Peyer's patch (tissue), 4 donors: Measurements from ENCODE around the gene BTNL8.

Experiments used
- POLR2A ChIP-seq, 2 donors: fragments of 450-650 bp; IDR thresholded peaks; one replicate each; pipeline ENCODE4 v1.5.1; 2017; ENCODE audit warnings: antibody characterized with exemption in 2 of 2, mild to moderate bottlenecking in 2 of 2, moderate library complexity in 2 of 2
- TF ChIP-seq, protein P1 (sequence below), 6 experiments: fragments of 450-650 bp in 4 of 6; fragments of 200-600 bp in 2 of 6; sonication (generic) in 1 of 6; IDR thresholded peaks; one replicate each; pipeline ENCODE4 v1.5.1; 2017 to 2019; ENCODE audit warnings: antibody characterized with exemption in 6 of 6, mild to moderate bottlenecking in 3 of 6, moderate library complexity in 1 of 6

DNA sequence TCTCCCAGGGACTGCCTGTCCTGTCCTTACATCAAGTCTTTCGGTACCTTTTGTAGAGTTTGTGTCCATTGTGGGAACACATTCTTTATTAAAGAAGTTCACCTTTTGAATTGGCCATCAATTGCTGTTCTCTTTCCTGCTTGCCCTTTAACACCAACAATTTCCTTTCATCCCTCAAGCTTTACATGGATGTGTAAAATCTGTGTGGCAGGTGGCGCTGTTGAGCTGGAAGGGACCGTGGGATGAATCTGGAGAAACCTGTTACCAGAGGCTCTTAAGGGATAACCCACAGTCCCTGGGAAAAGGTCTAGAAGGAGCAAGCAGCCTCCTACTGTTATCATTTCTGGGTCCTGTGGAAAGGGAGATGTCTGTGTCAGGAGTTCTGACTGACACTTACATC is 30.0 kb upstream of the BTNL8 start:
- TF ChIP-seq, protein P1, sequence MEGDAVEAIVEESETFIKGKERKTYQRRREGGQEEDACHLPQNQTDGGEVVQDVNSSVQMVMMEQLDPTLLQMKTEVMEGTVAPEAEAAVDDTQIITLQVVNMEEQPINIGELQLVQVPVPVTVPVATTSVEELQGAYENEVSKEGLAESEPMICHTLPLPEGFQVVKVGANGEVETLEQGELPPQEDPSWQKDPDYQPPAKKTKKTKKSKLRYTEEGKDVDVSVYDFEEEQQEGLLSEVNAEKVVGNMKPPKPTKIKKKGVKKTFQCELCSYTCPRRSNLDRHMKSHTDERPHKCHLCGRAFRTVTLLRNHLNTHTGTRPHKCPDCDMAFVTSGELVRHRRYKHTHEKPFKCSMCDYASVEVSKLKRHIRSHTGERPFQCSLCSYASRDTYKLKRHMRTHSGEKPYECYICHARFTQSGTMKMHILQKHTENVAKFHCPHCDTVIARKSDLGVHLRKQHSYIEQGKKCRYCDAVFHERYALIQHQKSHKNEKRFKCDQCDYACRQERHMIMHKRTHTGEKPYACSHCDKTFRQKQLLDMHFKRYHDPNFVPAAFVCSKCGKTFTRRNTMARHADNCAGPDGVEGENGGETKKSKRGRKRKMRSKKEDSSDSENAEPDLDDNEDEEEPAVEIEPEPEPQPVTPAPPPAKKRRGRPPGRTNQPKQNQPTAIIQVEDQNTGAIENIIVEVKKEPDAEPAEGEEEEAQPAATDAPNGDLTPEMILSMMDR (IDR thresholded peaks at IDR 0.05), result peak; percentile 27 to 96 (median 84)
- no peak for TF ChIP-seq POLR2A (IDR thresholded peaks at IDR 0.05)
